GM18502 (cell line): ENCODE data around the gene MED15.
A peak's percentile ranks its signal among the peaks of the same experiment; 100 is the strongest.
"Not testable (repeated sequence)": the region's sequence is repeated elsewhere in the genome, so short reads cannot be mapped to it uniquely, and the experiment has no call there.

ENCODE experiments used
- ATAC-seq: cut with Tn5 transposase; IDR thresholded peaks from one replicate; pipeline ENCODE4 v1.9.1; 2021; ENCODE audit warnings: mild to moderate bottlenecking; ENCODE audit not compliant: unreplicated experiment, poor library complexity

Gene MED15

DNA sequence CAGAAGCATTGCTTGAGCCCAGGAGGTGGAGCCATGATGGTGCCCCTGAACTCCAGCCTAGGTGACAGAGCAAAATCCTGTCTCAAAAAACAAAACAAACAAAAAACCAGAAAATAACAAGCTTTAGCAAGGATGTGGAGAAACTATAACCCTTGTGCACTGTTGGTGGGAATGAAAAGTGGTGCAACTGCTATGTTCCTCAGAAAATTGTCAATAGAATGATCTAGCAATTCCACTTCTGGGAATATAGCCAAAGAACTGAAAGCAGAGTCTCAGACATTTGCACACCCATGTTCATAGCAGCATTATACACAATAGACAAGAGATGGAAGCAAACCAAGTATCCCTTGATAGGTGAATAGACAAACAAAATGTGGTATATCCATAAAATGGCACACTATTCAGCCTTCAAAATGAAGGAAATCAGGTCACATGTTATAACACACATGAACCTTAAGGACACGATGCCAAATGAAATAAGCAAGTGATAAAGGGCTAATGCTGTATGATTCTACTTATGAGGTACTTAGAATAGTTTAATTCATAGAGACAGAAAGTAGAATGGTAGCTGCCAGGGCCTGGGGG is 27.7 kb upstream of the MED15 start:
- no peak for ATAC-seq

DNA sequence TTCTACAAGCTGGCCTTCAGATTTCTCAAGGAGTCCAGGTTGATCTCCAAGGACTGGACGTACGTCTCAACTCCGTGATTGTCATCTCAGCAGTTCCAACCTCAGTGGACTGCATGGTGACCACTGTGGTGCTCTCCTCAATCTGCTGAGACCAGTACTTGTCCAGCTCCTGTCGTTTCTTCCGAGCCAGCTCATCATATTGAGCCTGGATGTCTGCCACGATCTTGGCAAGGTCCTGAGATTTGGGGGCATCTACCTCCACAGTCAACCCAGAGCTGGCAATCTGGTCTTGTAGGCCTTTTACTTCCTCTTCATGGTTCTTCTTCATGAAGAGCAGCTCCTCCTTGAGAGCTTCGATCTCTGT is 24.3 kb upstream of the MED15 start:
- not testable (repeated sequence) for ATAC-seq

DNA sequence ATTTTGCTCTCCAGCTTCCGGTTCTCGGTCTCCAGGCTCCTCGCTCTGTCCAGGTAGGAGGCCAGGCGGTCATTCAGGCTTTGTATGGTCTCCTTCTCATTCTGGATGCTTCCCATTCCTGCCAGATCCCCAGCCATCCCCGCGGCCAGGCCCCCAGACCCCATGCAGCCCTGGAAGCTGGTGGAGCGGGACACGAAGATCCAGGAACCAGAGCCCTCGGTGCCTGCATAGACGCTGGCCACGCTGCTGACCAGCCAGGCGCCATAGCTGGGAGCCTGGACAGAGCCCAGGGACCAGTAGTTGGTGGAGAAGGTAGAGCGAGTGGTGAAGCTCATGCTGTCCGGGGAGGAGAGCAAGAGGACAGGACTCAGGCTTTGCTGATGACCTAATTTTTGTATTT is 23.6 kb upstream of the MED15 start:
- ATAC-seq: no peak

DNA sequence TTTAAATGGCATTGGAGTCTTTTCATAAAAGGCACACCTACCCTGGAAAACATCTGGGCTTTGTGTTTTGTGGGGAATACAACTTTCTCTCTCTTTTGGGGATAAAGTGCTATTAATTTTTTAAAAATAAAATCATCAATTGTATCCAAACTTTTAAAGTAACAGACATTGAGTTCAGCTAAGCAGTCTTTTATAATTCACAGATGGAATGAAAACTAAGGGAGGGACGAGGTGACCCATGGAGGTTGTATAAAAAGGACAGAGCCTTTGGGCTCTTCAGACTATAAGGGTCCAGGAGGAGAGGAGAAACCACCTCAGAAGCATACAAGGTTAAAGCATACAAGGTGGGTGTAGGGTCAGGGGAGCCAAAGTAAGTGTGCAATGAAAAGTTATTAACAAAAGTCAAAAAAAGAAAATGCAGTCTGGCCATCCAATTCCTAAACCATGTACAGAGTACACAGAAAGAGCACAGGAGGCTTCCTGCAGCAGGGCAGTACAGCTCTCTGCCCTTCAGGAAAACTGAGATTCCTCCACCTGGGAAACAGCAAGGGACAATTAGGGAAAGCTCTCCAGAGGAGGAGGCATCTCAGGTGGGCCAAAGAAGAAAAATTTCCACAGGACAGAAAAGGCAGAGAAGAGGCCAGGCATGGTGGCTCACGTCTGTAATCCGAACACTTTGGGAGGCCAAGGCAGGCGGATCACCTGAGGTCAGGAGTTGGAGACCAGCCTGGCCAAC is 22.3 kb upstream of the MED15 start:
- ATAC-seq: no peak

DNA sequence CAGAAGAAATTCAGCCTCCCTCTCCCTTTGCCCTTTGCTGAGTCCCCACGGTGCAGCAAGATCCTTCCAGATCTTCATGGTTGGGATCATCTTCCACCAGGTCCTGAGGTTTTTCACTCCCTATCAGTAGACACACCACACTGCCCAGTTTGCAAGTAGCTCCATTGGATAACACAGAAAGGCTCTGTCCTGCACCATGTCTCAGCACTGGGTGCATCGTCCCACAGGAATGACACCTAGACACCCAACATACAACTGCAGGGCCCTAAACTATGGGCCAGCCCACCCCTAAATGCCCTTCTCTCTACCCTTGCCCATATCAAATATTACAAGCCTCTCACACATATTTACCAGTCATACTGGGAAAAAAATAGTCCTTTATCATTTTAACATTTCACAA is 21.2 kb upstream of the MED15 start:
- ATAC-seq: no peak

DNA sequence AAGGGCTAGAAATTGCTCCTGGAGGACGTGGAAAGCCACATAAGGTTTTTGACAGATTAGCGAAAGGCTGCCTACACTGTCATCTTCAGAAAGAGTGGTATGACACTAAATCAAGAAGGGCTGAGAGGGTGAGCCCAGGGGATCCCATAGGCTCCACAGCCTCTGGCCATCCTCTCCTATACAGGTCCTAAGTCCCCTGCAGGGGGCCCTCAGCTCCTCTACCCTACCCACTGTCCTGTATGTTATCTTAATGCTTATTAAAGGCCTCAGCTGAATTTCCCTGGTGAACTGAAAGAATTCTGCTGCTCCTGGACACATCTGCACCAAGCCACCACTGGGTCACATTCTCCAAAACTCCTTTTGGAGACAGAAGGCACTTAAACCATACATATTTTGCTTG is 19.7 kb upstream of the MED15 start:
- ATAC-seq: no peak

DNA sequence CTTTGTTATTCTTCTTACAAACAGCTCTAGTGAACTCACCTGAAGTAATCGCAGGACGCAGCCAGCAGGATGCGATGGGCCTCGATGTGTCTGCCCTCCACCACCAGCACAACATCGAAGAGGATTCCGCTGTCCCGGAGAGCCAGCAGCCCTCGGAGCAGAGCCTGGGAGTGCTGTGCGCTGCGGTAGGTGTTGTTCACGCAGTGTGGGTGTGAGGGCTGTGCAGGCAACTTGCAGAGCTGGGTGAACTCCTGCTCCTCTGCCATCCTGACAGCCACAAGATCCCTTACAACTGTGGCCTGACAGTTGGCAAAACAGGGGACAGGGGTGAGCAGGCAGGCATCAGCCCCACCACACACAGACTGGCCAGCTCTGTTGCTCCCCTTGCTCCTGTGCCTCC is 18.5 kb upstream of the MED15 start:
- ATAC-seq: no peak

DNA sequence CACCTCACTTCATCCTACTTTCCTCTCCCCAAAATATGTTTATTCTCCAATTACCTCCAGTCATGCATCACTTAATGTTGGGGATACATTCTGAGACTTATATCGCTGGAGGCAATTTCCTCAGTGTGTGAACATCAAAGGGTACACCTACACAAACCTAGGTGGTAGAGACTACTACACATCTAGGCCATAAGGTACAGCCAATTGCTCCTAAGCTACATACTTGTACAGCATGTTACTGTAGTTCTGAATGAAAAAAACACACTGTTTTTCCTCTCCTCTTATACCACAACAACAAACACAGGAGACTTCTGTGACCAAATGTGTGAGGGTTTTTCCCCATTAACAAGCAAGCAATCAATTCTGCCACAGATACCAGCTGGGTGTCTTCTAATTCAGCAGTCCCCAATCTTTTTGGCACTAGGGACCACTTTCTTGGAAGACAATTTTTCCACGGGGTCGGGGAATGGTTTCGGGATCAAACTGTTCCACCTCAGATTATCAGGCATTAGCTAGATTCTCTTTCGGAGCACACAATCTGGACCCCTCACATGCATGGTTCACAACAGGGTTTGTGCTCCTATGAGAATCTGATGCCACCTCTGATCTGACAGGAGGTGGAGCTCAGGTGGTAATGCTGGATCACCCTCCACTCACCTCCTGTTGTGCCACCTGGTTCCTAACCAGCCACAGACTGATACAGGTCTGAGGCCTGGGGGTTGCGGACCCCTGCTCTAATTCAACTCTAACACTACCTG is 17.0 kb upstream of the MED15 start:
- ATAC-seq: no peak

DNA sequence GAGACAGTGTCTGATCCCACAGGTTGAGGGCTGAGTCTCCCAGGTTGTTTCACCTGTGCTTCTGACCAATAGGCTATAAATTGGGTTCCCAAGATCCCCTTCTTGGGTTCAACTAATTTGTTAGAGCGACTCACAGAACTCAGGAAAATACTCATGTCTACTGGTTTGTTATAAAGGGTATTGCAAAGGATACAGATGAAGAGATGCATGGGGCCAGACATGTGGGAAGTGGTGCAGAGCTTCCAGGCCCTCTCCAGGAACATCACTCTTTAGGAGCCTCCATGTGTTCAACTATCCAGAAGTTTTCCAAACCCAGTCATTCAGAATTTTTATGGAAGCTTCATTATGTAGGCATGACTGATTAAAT is 16.5 kb upstream of the MED15 start:
- no peak for ATAC-seq

DNA sequence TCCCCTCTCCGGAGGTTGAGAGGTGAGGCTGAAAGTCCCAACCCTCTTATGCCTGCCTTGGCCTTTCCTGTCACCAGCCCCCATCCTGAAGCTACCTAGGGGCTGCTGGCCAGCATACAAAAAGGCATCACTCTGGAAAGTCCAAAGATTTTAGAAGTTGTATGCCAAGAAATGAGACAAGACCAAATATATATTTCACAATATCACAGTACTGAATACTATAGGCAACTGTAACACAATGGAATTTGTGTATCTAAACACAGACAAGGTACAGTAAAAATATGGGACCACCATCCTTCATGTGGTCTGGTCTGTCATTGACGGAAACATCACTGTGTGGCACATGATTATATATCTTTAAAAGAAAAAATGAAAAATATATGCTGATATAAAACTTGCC is 16.1 kb upstream of the MED15 start:
- ATAC-seq: no peak

DNA sequence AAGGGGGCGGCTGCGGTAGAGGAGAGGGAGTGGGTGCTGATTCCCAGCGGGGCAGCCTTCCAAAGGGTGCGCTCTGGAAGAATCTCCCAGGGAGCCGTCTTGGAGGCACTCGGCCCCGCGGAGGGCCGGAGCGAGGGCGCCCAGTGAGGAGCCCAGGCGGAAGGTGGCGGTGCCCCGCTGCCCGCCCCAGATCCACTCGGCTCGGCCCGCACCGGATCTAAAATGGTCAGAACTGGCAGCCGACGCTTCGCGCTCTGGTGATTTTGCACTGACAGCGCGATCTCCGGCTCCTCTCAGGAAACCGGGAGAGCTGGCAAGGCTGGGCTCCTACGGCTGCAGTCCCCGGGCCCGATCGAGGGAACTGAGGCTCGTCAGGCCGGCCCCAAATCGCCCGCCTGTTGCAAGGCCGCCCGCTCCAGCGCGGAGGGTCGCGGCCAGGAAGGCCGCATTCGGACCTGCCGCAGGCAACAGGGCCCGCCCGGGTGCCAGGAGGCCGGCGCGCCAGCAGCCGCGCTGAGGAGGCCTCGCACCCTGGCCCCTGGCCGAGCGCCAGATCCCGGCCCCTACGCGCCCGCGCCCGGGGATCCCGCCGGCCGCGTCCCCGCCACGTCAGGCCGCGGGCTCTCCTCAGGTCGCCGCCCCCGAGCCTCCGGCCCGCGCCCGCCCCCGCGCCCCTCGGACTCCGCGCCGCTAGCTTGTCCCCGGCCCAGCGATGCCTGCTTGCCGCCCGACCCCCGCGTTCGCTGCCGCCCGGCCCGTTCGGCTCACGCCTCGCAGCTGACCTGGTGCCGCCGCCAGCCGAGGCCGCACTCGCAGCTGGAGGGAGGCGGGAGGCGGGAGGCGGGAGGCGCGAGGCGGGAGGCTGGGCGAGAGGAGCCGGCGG is 12.2 kb upstream of the MED15 start, which contains the start of gene KLHL22:
Gene KLHL22, minus strand, starts transcription at position 818 of the 883 bp plus-strand sequence. CDS start 6,584 bp downstream, outside the sequence.
- peak; percentile 42 for ATAC-seq

DNA sequence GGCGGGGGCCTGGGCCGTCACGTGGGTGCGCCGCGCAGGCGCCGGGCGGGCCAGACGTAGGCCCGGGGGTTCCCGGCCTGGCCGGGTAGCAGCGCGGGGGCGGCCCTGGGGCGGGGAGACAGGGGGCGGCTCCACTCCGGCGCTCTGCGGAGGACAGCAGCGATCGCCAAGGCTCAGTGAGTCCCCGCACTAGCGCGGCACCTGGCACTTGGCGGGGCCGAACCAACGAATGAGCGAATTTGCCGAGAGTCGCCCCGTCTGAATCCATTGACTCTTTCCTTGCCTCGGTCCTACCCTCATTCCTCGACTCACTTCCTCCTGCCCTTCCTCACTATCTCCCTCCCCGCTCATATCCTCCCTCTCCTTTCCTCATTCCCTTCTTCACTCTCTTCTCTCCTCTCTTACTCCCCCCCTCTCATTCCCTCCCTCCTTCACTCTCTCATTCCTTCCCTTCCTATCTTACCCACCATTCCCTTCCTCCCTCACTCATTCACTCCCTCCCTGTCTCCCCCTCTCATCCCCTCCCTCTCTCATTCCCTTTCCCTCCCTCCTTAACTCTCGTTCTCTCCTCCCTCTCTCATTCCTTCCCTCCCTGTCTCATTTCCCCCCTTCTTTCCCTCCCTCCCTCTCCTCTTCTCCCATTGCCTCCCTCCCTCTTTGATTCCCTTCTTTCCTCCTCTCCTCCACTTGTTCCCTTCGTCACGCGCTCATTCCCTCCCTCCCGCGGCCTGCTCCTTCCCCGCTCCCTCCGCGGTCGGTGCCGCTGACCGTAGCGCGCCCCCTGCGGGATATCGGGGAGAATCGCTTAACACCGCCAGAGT is 11.3 kb upstream of the MED15 start:
- peak; percentile 83 for ATAC-seq

DNA sequence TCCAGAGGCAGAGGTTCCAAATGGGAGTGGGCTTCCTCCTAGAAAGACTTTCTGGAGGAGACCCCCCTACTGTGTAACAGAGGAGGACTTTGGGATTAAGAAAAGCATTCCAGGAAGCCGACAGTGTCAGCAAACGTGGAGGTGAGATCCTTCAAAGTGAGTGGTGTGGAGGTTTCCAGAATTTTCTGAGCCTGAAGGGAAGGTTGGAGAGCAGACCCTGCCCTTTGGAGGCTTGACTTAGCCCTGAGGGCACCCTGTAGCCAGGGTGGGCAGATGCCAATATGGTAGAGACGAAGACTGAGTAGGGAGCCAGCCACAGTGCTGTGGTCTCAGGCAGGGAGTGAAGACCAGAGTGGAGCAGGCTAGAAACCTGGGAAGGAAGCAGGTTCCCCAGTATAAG is 10.0 kb upstream of the MED15 start:
- no peak for ATAC-seq

DNA sequence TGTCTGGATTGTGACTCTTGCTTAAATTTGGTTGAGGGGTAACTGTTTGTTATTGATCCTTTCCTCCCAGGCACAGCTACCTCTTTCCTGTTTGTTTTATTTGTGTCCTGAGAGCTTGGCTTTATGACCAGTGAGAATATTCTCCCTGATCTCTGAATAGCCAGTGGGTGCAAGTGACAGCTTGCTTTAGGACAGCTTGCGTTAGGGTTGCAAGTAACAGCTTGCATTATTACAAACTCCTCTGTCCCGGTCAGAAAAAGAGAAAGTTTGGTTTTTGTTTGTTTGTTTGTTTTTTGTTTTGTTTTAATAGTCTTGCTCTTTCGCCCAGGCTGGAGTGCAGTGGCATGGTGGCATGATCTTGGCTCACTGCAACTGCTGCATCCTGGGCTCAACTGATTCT is 8.5 kb upstream of the MED15 start:
- ATAC-seq: no peak

DNA sequence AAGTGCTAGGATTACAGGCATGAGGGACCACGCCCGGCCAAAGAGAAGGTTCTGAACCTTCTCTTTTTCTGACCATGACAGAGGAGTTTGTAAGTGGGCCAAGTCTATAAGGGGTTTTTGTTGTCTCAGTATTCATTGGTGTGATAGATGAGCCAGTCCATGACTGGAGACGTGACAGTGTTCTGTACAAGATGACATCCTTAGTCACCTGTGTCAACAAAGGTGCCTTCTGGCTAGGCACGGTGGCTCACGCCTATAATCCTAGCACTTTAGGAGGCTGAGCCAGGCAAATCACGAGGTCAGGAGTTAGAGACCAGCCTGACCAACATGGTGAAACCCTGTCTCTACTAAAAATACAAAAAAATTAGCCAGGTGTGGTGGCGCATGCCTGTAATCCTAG is 7.6 kb upstream of the MED15 start:
- no peak for ATAC-seq

DNA sequence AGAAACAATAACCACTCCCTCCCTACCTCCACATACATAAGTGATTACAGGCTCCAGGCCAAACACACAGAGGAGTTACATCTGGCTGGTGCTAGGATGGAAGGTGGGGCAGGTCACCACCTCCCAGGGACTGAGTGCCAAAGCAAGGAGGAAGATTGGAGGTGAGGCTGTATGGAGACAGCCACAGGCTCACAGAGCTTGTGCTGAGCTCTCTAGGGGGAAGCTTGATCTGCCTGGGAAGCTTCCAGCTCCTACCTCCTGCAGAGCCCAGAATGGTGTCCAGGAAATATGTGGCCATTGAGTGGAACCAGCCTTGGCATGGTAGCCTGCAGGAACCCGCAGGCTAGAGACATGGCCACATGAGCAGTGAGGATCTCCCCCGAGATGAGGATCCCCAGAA is 3.6 kb upstream of the MED15 start:
- no peak for ATAC-seq

DNA sequence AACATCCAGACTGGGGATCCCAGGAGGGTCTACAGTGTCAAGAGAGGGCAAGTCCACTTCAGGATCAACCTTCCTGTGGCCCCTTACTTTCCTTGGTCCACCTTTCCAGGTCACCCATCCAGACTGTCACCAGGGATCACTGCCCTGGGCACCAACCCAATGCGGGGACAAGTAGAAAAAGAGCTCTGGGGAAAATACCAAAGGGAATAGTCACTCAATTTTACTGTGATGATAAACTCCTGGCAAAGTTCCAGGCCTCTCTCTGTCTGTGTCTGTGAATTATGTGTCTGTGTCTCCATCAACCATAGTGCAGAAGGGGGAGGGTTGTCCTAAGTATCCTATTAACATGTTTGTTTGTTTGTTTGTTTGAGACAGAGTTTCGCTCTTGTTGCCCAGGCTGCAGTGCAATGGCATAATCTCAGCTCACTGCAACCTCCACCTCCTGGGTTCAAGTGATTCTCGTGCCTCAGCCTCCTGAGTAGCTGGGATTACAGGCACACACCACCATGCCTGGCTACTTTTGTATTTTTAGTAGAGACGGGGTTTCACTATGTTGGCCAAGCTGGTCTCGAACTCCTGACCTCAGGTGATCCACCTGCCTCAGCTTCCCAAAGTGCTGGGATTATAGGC is 3.0 kb upstream of the MED15 start:
- ATAC-seq: not testable (repeated sequence)

DNA sequence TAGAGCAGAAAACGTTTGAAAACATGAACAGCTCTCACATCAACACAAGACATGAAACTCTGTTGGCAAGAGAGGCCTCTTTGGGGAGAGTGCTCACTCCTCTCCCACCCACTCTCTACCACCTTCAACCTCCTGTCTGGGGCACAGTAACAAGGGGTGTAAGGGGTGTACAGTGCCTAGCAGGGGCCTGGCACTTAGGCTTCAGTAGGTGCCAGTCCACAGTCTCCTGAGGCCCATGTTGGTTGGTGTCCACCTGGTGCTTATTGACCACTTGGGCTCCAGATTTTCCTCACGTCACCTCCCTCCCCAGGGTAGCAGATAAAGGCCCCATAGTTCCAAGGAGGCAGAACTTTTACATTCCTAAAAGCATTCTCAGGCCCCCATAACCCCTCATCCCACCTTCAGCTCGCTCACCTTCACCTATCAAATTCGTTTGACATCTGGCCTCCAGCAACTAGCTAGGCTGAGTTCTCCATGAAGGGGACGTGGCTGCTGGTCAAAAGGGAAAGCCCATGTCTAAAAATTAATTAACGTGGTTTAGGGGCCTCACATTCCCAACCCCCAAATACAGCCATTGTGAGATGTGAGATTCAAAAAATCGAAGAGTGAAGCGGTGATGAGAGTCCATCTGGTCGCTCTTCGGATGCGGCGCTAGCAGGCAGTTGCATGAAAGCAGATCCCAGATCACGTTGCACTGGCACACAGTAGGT is 712 bp upstream of the MED15 start:
- ATAC-seq: no peak
